ENCODE measurements around the gene JAZF1. TPM values are rescaled to one million over a fixed set of nuclear protein-coding genes. Genes with fewer than 3 reads are reported as not detected.
A peak's percentile ranks its signal among the peaks of the same experiment; 100 is the strongest.

JAZF1 gene
- total RNA-seq, 3 donors from 2014 or later = 8.6 to 27.4 (median 10.5) TPM

GRCh38 chr7:28114056-28114455 is 66.5 kb downstream of the JAZF1 start:
- Histone ChIP-seq H3K36me3 (no peaks in the 10 kb centered on the region), H3K9me3 (no peaks in the 10 kb centered on the region), H3K4me3 (no peak overlapping the region), H3K4me1 (no peaks in the 10 kb centered on the region), H3K27me3 (no peaks in the 10 kb centered on the region), H3K27ac (no peak overlapping the region)
- intact Hi-C loops (cut with DNase I; ENCODE audit: low total_unique reads) = no loop called here
- DNase-seq (ENCODE audit: low spot score in 2 of 2) = no peak
- TF ChIP-seq CTCF (IDR thresholded peaks at IDR 0.05) = no peak
- no peak for TF ChIP-seq POLR2A (IDR thresholded peaks at IDR 0.05)
- TF ChIP-seq POLR2AphosphoS5 (IDR thresholded peaks at IDR 0.05) = no peak

DNA sequence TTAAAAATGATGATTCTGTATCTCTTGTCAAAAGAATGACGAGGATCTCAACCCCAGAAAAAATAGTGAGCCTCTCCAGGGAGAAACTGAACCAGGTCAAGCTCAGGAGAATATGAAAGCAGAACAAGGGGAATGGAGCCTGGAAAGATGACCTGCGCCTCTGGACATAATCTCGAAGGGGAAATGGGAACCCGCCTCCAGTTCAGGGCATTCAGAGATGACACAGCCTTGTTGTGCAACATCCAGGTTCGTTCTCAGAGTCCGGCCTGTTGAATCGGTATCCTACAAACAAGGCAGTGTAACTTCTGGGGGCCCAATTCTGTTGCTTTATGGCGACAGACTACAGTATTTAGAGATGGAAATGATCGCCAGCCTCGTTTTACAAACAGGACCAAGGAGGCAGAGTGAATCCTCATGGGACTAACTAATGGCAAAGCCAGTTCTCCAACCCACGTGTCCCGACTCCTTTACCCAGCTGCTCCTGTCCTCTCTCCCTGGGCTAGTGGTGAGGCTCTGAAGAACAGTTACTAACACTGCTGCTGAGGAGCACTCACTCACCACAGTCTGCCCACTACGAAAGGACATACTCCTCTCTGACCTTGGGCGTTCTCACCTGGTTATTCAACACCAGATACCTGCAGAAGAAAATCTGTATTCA is 67.6 kb downstream of the JAZF1 start:
- H3K27me3 ChIP-seq = no peaks in the 10 kb centered on the region
- DNase-seq (ENCODE audit: low spot score in 2 of 2) = peak in 1 of 2 donors; percentile 34
- TF ChIP-seq POLR2AphosphoS5 (IDR thresholded peaks at IDR 0.05) (peak in 1 of 3 donors; percentile 33), CTCF (IDR thresholded peaks at IDR 0.05) (no peak)
- H3K27ac ChIP-seq = peak overlapping the region; percentile 58 to 88
- intact Hi-C loops (cut with DNase I; ENCODE audit: low total_unique reads) = no loop called here
- H3K4me1 ChIP-seq = no peaks in the 10 kb centered on the region
- no peaks in the 10 kb centered on the region for H3K9me3 ChIP-seq
- H3K36me3 ChIP-seq = no peaks in the 10 kb centered on the region
- H3K4me3 ChIP-seq = no peak overlapping the region

GRCh38 chr7:28112467-28112866 is 68.1 kb downstream of the JAZF1 start:
- no peak overlapping the region for H3K4me3 ChIP-seq
- intact Hi-C loops (cut with DNase I; ENCODE audit: low total_unique reads) = no loop called here
- H3K9me3 ChIP-seq = no peaks in the 10 kb centered on the region
- no peak for DNase-seq (ENCODE audit: low spot score in 2 of 2)
- TF ChIP-seq CTCF (IDR thresholded peaks at IDR 0.05) (no peak), POLR2AphosphoS5 (IDR thresholded peaks at IDR 0.05) (no peak), POLR2A (IDR thresholded peaks at IDR 0.05) (no peak)
- no peaks in the 10 kb centered on the region for H3K4me1 ChIP-seq
- no peaks in the 10 kb centered on the region for H3K27me3 ChIP-seq
- peak overlapping the region; percentile 58 to 88 for H3K27ac ChIP-seq
- no peaks in the 10 kb centered on the region for H3K36me3 ChIP-seq

DNA sequence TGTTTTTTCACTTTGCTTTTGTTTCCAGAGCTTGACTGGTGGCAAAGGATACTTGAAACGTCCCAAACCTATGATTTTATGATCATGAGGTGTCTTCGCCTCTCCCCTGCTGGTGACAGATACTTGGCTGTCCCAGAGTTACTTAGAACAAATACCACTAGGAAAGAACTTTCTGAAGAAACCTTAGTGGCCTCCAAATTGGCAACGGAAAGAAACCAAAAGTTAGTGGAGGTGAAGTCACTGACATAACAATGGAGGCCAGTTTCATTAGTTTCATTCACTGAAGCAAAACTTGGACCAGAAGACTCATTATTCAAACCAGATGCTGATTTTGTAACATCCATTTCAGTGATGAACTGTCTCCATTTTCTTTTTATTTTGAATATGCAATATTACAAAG is 68.6 kb downstream of the JAZF1 start:
- intact Hi-C loops (cut with DNase I; ENCODE audit: low total_unique reads) = no loop called here
- no peak for DNase-seq (ENCODE audit: low spot score in 2 of 2)
- no peaks in the 10 kb centered on the region for H3K36me3 ChIP-seq
- no peaks in the 10 kb centered on the region for H3K9me3 ChIP-seq
- H3K4me3 ChIP-seq = no peak overlapping the region
- no peaks in the 10 kb centered on the region for H3K4me1 ChIP-seq
- TF ChIP-seq POLR2AphosphoS5 (IDR thresholded peaks at IDR 0.05) (peak in 1 of 3 donors; percentile 47), CTCF (IDR thresholded peaks at IDR 0.05) (no peak)
- H3K27me3 ChIP-seq = no peaks in the 10 kb centered on the region
- peak overlapping the region; percentile 6 to 44 for H3K27ac ChIP-seq

DNA sequence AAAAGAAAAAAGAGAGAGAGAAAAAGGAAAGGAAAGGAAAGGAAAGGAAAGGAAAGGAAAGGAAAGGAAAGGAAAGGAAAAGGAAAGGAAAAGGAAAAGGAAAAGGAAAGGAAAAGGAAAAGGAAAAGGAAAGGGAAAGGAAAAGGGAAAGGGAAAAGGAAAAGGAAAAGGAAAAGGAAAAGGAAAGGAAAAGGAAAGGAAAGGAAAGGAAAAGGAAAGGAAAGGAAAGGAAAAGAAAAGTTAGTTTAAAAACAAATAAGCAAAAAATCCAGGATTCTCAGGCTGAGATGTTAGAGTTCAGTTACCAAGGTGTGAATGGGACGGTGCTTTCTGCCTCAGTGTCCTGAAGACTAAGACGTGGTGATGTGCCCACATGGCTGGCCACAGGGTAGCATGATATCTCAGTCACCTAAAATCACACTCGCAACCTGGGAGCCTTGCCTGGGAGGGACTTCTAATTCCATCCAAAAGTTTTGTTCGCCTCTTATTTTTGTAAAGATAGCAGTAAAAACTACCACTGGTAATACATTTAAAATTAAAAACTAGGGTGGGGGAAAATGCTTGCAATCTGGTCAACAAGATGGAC is 70.1 kb downstream of the JAZF1 start:
- DNase-seq (ENCODE audit: low spot score in 2 of 2) = no peak
- Histone ChIP-seq H3K27ac (no peak overlapping the region), H3K27me3 (no peaks in the 10 kb centered on the region), H3K9me3 (no peaks in the 10 kb centered on the region), H3K4me1 (no peaks in the 10 kb centered on the region), H3K36me3 (no peaks in the 10 kb centered on the region), H3K4me3 (no peak overlapping the region)
- intact Hi-C loops (cut with DNase I; ENCODE audit: low total_unique reads) = no loop called here
- TF ChIP-seq CTCF (IDR thresholded peaks at IDR 0.05) (no peak), POLR2A (IDR thresholded peaks at IDR 0.05) (no peak), POLR2AphosphoS5 (IDR thresholded peaks at IDR 0.05) (no peak)

Data from breast epithelium (tissue), 4 donors.